Stimulated activated CD4-positive, alpha-beta T cell treated with anti-CD3 and anti-CD28 coated beads, Interleukin-15, amount 100 ng/mL, for 48 hours (primary cell): Measurements from ENCODE around the gene NFAT5.

Source experiments
- DNase-seq, 2 donors: peaks; one replicate each; pipeline ENCODE4 v3.0.0-alpha.2; 2020; ENCODE audit warnings: low read depth in 2 of 2

NFAT5 gene

GRCh38 chr16:69741951-69742904 lies 176.5 kb downstream of the NFAT5 start:
- no peak for DNase-seq

- no peak for DNase-seq
Observed at GRCh38 chr16:69744363-69745231, 178.8 kb downstream of the NFAT5 start.

GRCh38 chr16:69745232-69745612 lies 179.5 kb downstream of the NFAT5 start:
- no peak for DNase-seq

DNA sequence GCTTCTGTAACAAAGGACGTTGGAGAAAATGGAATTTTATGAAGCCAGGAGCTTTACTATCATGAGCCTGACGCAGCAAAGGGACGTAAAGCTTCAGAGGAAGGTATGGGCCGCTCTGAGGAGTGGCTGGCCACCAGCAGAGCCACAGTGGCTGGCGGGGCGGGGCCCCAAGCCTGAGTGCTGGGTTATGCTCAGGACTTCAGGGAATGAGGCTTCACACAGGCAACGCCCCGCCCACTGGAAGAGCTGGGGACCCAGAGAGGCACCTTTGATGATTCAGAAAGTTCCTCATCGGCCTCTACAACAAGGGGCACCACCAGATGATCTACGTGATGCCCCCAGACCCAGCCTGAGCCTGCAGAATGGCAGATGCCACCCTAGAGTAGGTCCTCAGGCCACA lies 180.2 kb downstream of the NFAT5 start:
- no peak for DNase-seq

DNA sequence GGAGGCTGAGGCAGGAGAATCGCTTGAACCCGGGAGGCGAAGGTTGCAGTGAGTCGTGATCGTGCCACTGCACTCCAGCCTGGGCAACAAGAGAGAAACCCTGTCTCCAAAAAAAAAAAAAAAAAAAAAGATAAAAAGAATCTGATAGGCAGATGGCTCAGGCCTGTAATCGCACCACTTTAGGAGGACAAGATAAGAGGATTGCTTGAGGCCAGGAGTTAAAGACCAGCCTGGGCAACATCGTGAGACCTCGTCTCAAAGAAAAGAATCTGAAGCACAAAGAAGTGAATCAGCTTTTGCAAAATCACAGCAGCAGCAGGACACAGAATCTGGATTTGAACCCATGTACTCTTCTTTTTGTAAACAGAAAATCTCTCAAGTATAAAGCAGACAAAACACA lies 181.3 kb downstream of the NFAT5 start:
- DNase-seq, result no peak

- no peak for DNase-seq
Observed at GRCh38 chr16:69748694-69749345, 183.1 kb downstream of the NFAT5 start.

GRCh38 chr16:69754143-69754468 lies 188.3 kb downstream of the NFAT5 start:
- no peak for DNase-seq
